Ammon's horn (tissue), 1 donor: ENCODE data around the gene ADAMTS7.
"Not testable (repeated sequence)": the region's sequence is repeated elsewhere in the genome, so short reads cannot be mapped to it uniquely, and the experiment has no call there.

ENCODE experiments used
- DNase-seq: peaks from one replicate; pipeline ENCODE4 v3.0.0-alpha.2; 2016; ENCODE audit warnings: low spot score

The ADAMTS7 gene

GRCh38 chr15:78752492-78753358 is 58.5 kb downstream of the ADAMTS7 start:
- DNase-seq = no peak

GRCh38 chr15:78751602-78751979 is 59.7 kb downstream of the ADAMTS7 start:
- DNase-seq = no peak

- DNase-seq = peak; percentile 98
These were observed 60.2 kb downstream of the ADAMTS7 start for GRCh38 chr15:78750974-78751601.

GRCh38 chr15:78750566-78750965 is 60.7 kb downstream of the ADAMTS7 start:
- DNase-seq = no peak

GRCh38 chr15:78749831-78750230 is 61.4 kb downstream of the ADAMTS7 start:
- no peak for DNase-seq

- not testable (repeated sequence) for DNase-seq
These were observed 63.4 kb downstream of the ADAMTS7 start for GRCh38 chr15:78747877-78748276.

GRCh38 chr15:78741674-78742073 is 69.6 kb downstream of the ADAMTS7 start:
- DNase-seq = not testable (repeated sequence)

- DNase-seq = no peak
These were observed 70.4 kb downstream of the ADAMTS7 start for GRCh38 chr15:78740904-78741274.

- DNase-seq = no peak
These were observed 71.0 kb downstream of the ADAMTS7 start for GRCh38 chr15:78739996-78740903.

GRCh38 chr15:78739206-78739605 is 72.1 kb downstream of the ADAMTS7 start:
- no peak for DNase-seq

GRCh38 chr15:78737931-78738558 is 73.2 kb downstream of the ADAMTS7 start:
- DNase-seq = not testable (repeated sequence)

GRCh38 chr15:78737187-78737820 is 74.0 kb downstream of the ADAMTS7 start:
- DNase-seq = no peak

GRCh38 chr15:78736286-78736685 is 75.0 kb downstream of the ADAMTS7 start:
- DNase-seq = not testable (repeated sequence)

GRCh38 chr15:78734451-78735064 is 76.7 kb downstream of the ADAMTS7 start:
- no peak for DNase-seq

- DNase-seq = no peak
These were observed 78.6 kb downstream of the ADAMTS7 start for GRCh38 chr15:78732634-78733033.

GRCh38 chr15:78730955-78731354 is 80.3 kb downstream of the ADAMTS7 start:
- DNase-seq = no peak

GRCh38 chr15:78728427-78728826 is 82.8 kb downstream of the ADAMTS7 start:
- not testable (repeated sequence) for DNase-seq

- no peak for DNase-seq
These were observed 83.7 kb downstream of the ADAMTS7 start for GRCh38 chr15:78727561-78727960.

GRCh38 chr15:78726870-78727551 is 84.3 kb downstream of the ADAMTS7 start:
- DNase-seq = no peak

- not testable (repeated sequence) for DNase-seq
These were observed 91.3 kb downstream of the ADAMTS7 start for GRCh38 chr15:78719819-78720450.
